CD1c-positive myeloid dendritic cell (primary cell): ENCODE results near the gene ATP6V1B1.

Source experiments
- DNase-seq: peaks from one replicate; pipeline ENCODE4 v3.0.0-alpha.2; 2016; ENCODE audit errors: extremely low spot score

Gene ATP6V1B1

DNA sequence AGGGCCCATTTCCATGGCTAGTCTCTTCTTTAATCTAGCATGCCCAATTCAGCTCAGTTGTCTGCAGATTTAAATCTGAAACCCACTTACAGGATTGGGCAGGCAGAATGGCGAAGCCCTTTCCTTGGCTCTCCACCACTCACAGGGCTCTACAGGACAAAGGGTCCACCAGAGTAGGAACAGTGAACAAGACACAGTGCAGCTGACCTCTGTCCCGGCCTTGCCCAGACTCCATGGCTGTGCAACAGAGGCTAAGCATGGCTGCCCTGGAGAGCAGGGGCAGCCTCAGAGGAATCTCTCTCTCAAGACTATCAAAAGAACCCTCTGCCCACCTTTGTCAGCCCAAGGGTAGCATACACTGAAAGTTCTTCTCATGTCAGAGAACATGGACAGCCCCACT is 9.7 kb upstream of the ATP6V1B1 start:
- no peak for DNase-seq

DNA sequence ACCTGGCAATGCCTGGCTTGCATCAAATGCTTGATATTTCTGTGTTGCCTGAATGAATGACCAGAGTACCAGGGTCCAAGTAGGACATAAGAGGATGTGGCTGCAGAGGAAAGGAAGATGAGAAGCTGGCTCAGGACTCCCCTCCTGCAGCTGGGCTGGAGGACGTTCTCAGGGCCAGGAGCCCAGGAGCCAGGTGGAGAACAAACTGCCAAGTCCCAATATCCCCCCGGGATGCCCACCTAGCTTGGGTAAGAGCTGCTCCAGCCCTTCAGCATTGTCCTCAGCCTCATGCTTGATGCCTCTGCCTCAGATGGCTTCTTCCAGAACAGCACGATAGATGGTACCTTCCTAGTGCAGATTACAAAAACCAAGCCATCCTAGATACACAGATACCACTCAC is 8.6 kb upstream of the ATP6V1B1 start:
- DNase-seq = no peak

DNA sequence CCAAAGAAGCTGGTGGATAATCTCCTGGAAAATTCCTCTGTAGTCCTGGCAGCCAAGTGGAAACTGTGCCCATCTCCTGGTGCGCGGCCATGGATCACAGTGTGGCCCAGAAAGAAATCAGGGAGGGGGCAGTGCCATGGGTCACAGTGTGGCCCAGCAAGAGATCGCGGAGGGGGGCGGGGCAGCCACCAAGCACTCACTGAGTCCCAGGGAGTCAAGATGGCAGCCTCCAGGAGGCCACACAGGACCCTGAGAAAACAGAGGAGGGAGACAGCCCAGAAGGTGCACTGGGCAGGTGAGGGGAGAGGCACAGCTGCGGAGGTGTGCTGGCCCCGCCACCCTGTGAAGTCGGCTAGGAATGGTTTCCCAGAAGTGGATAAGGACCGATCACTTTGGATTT is 8.1 kb upstream of the ATP6V1B1 start:
- no peak for DNase-seq

DNA sequence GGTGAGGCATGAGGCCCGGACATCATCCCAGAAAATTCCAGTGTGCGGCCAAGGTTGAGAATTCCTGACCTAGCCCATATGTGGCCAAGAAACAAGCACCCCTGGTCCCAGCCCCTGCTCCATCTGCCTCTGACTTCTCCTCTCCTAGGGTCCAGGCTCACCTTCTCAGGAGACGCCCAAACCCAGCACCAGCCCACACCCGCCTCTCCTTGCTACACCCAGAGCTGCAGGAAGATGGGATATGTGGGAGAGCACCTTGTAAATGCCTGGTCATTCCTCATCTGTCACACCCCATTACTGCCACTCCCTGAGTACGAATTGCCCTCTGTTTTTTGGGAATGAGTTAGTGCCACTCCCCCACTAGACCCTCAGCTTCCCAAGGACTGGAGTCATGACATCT is 7.3 kb upstream of the ATP6V1B1 start:
- DNase-seq = no peak

DNA sequence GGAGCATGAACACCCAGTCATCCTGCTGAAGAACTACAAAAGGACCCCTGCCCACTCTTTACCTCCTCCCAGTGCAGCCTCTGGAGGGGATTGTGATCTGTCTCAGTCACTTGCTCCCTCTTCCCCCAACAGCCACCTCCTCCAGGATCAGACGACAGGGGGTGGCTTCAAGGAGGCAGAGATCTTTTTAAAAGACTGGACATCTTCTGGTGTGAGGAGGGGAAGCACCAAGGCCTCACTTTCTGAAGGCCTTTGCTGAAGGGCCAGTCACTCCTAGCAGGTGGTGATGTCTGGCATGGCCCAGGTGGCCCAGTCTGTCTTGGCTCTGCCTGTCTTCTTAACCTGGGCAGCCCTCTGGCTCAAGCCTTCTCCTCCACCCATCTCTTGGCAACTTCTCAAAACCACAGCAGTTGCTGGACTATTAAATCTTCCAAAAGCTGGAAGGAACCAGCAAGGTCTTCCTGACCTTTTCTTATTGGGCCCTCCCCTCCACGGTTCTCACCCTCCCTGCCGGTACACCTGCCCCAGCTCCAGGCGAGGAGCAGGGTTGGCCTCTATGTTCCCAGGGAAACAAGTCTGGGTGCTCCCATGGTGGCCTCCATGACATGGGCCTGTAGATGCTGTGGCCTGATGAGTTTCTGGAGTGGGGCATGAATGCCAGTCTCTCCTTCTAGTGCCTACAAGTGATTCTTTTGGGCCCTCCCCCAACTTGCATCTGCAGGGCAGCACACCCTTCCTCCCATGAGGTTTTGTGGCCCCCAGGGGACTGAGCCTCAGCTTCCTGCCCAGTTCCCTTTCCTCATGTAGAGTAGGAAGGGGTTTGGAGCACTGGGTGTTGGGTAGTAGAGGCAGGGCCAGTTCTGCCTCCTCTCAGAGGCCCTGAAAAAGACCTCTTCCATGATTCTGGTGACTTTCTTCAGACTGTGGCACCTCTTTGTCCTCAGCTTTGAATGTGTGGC is 5.0 kb upstream of the ATP6V1B1 start:
- no peak for DNase-seq

DNA sequence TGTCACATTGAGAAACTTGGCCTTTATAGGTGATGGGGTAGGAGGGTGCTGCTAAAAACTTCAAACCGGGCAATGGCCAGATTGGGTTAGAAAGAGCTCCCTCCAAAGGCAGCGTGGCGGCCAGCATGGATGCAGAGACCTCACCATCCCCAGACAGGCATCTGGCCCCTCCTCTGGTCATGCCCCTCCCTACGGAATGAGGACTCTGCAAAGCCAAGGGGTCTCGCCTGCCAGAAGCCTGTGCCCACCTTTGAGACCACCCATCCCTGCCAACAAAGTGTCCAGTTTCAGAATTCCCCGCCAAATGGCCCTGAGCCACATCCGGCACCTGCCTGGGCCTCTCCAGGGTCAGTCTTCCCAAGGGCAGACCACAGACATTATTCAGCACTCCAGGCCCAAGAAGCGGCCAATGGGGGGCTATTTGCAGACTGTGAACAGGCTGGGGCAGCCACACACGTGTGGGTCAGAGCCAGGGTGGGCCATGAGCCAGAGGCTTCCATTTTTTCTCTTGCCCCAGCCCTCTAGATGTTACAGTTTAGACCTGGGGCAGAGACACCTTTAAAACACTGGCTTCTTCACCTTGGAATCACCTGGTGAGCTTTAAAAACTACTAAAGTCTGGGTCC is 4.2 kb upstream of the ATP6V1B1 start:
- no peak for DNase-seq

DNA sequence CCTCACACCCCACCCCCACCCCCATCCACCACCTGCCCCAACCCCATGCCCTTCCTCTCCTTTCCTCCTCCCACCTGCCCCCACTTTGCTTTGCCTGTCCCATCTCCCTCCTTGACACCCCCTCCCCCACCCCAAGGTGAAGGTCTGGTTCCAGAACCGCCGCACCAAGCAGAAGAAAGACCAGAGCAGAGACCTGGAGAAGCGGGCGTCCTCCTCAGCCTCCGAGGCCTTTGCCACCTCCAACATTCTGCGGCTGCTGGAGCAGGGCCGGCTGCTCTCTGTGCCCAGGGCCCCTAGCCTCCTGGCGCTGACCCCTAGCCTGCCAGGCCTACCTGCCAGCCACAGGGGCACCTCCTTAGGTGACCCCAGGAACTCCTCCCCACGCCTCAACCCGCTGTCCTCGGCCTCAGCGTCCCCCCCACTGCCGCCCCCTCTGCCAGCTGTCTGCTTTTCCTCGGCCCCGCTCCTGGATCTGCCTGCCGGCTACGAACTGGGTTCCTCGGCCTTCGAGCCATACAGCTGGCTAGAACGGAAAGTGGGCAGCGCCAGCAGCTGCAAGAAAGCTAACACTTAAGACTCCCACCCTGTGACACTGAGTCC is 3.0 kb upstream of the ATP6V1B1 start:
- no peak for DNase-seq

DNA sequence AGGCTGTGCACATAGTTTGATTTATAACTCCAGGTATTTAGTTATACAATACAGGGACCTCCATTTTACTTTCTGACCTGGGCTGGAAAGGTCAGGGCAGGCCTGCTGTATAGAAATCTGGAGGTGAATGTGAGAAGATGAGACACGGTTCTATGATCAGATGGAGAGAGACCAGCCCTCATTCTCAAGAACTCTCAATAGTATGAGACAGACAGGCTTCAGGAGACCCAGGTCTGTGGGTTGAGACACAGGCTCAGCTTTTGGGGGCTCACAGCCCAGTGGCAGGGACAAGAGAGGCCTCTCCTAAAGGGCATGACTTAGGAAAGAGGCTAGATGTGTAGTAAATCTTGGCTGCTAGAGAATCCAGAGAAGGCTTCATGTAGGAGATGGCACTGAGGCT is 719 bp upstream of the ATP6V1B1 start:
- no peak for DNase-seq

DNA sequence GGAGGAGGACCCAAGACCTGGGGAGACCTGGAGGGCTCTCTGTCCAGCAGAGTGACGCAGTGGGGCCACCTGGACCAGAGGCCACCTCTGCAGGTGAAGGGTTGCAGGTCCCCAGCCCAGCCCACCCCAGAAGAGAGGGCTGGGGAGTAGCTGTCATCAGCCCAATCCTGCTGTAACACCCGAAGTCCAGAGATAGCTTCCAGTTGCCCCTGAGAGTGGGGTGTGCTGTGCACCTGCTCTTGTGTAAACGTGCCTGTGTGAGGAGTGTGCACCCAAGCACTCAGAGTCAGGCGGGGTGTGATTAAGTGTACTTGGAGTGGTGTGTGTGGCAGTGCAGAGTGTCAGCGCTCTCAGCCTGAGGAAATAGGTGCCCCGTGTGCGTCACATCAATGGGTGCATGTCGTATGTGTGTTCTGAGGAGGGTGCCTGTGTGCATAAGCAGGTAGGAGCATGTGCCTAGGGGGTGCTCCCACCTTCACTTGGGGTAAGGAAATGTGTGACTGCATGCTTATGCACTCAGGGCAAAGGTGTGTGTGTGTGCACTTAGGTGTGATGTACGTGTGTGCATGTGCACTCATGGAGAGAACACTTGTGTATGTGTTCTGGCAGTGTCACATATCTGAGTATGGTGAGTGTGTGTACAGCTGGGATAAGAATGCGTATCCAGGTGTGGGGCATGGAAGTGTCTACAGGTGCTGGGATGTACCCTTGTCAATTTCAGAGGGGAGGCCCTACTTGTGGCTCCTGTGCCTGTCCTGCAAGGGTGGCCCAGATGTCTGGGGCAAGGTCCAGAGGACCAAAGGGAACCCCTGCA is 672 bp downstream of the ATP6V1B1 start:
- DNase-seq = no peak

DNA sequence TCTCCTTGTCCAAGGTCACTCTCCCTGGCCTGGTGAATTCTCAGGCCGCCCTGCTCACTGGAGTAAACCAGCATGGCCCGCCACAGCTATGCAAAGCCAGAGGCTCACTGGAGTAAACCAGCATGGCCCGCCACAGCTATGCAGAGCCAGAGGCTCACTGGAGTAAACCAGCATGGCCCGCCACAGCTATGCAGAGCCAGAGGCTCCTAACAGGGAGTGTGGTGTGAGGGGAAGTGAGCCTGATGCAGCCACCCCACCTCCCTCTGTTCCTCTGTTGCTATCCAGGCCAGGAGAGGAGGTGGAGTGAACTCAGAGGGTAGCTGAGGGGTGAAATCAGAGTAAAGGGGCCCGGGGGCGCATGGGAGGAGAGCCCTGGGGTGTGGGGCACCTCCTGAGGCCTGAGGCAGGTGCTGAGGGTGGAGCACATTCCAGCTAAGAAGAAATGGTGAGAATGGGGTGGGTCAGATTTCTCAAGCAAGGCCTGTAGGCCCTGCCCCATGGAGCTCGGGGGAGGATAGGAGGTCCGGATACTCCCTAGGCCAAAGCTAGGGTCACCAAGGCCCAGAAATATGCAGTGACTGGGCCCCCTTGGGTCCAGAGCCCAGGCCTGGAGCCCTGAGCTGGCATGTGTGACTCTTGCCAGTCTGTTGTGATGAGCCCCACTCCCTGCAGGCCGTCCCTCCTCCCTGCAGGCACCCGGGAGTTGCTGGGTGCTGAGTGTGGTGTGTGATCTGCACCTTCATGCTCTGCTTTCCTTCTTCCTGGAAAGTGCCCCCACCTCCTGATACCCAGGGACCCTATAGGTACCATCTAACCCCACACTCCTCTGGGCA is 1.5 kb downstream of the ATP6V1B1 start:
- DNase-seq = no peak

DNA sequence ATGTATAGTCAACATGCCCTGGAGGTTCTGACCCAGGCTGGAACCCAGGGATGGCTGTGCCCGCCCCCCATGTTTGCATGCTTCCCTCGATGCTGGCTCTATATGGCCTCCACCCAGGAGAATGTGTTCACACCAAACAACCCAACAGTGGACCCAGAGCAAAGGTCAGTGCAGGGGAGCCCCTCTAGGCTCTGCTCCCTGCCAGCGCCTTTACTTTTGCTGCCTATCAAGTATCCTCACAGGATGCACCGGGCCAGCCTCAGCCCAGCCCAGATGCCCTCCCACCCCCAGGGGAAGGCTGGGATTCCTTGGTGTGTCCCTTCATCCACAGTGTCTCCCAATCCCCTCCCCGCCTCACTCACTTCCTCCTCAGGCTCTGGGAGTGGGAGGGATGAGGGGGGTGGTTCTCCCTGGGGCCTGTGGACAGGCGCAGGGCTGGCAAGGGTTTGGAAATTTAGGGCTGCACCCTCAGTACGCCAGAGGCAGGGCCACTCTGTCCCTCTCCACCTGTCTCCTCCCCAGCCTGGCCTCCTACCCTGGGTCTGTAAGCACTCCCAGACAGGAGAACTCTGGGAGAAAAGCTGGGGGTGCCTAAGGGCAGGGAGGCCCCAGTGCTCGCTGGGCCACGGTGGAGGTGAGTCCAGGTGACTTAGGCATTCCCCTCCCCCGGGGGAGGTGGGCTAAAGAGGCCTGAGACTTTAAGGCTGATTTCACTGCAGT is 2.3 kb downstream of the ATP6V1B1 start:
- no peak for DNase-seq

DNA sequence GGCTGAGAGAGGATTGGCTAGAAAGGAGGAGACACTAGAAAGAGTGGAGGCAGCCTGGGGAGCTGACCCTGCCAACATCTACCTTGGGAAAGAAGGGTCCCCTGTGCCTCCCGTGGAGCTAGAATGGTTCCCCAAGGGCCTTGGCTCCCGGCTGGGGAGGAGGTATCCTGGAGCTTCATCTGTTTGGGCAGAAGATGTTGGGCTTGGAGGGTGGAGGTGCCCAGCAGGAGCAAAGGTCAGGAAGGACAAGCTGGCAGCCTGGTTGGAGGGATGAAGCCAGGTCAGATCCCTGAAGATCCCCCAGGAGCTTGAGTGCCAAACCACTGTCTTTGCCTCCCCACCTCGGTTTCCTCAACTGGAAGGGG is 2.9 kb downstream of the ATP6V1B1 start:
- no peak for DNase-seq

DNA sequence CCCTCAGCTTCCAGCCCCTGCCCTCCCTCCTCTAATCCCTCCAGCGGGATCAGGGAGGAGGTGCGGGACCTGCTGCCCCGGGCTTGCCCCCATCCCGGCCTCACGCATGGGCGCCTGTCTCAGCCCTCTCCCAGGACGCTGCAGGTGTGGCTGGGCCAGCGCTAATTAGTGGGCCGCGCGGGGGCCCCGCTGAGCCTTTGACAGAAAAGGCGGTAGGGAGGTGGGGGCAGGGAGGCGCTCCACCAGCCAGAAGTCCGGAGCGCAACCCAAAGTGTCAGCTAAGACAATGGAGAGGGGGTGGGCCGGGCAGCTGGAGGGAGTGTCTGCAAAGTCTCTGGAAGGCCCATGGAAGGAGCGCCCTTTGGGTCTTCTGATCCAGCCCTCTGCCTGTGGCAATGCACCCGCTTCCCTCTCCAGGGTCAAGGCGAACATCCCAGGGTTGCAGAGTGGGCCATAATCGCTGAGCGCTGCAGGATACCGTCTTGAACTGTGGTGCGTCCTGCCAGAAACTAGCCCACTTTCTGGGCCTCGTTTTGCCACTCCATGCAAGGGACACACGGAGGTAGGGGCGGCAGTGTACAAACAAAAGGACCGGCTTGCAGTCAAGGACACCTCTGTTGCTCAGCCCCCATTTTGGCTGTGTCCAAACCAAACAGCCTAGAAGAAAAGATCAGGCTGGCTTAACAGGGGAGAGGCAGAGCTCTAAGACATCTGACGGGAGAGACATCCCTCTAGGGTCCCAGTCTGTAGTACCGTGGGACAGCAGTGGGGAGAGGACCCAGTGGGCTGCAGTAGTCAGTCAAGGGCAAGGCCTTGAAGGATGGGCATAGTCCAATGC is 3.5 kb downstream of the ATP6V1B1 start:
- no peak for DNase-seq

DNA sequence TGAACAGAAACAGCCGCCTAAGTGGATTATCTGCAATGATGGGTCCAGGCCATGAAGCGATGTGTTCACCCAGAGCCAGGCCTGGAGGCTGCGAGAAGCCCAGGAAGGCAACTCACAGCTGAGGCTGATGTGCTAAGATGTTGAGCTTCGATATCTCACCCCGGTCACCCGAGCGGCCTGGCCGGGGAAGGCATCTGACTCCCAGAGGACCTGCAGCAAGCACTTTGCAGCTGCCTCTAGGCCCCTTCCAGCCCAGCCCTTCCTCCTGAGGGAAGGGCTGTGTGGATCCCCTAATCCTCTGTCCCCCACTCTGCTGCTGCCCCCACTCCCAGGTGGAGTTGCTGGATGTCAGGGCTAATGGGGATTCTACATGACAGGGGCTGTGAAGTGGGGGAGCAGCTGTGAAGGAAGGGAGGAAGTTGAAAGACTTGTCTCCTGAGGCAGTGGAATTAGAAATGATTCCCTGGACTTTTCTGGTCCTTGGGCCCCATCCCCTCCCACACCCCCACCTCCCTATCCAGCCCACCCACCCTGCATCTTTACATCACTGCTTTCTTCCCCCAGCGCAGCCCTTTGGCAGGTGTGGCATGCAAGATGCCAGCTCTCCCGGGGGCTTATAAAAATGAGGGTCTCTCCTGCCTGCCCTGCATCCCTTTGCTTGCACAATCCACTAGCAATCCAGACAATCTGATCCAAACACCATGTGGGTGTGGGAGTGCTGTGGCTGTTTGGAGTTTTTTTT is 4.3 kb downstream of the ATP6V1B1 start:
- no peak for DNase-seq

DNA sequence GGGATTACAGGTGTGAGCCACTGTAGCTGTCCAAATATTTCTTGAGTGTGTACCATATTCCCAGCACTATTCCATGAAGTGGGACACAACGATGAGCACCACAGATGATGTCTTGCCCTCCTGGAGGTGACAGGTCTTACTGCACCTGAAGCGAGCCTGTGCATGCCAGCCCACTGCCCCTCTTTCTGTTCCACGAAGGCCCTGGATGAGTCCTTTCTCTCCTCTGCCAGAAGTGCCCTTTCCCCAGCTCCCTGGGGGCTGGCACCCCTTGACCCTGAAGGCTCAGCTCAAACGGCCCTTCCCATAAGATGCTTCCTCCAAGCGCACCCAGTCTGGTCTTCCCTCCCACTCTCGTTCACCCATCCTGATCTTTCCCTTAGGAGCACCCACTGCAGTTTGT is 5.5 kb downstream of the ATP6V1B1 start:
- no peak for DNase-seq

DNA sequence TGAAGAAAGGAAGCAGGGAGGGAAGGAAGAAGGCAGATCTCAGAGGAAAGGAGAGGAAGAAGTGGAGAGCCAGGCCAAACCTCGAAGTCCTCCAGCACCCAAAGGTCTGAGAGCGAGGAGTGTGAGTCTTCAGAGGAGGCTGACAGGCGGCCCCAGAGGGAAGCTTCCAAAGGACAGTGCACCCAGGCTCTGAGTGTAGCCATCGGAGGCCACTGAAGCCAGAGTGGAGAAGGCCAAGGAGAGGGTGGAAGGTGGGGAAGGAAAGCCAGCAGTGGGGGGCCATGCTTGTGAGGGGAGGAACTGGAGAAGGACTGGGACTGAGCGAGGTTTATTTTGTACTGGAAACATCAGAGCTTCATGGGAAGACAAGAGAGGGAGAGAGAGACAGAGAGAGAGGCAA is 6.0 kb downstream of the ATP6V1B1 start:
- no peak for DNase-seq

DNA sequence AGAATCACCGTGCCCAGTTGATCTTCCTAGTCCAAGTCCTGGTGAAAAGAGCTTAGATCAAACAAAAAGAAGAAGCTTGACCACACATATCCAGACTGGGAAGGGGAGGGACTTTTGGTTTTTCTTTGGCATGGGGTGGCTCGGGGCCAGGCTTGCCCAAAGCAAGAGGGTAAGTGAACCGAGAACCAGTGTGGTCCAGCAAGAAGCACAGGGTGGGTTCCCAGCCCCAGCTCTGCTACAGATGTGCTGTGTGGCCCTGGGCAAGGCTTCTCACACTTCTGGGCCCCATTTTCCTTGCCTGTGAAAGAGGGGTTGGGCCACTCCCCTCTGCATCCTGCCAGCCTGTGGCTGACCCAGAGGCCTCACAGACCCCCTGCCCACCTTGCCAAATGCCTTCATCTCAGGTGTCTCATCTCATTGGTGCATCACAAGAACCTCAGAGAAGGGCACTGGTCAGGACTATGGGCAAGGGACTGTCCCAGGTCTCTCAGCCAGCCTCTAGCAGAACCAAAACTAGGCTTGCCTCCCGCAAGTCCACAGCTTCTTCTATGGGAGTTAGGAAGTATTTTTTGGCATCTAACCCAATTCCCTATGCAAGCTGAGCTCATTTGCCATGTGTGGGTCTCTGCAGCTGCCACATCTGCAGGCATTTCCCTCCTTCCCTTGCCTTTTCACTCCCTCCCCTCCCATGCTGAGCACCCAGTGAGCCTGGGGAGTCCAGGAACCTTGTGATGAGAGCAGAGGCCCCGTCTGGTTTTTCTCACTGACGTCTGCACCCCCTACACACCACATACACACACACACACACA is 6.9 kb downstream of the ATP6V1B1 start:
- no peak for DNase-seq

DNA sequence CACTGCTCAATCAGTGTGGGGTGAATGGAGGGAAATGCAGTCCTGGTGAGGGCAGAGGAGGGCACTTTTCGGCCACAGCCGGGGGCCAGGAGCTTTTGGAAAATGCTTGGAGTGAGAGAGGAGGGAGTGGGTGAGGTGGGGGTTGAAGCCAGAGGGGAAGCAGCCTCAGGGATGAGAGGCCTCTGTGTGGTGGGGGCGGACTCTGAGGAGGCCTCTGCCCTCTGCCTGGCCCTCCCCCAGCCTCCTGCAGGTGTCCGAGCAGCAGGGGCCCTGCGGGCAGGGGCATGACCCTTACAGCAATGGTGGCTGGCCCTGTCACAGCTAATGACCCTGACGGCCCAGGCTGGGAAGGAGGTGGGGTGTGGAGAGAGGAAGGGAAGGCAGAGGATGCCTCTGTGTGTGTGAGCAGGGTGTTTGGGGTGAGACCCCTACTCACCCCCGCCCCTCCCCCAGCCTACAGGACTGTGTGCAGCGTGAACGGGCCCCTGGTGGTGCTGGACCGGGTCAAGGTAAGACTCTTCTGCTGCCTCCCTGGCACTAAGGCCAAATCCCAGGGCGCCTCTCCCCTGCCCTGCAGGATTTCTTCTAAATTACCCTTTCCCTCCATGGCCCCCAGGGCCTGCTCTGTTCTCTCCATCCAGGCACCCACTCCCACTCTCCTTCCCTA is 7.6 kb downstream of the ATP6V1B1 start:
- no peak for DNase-seq
